Measurements from ENCODE around the gene EFNA4.
A peak's percentile ranks its signal among the peaks of the same experiment; 100 is the strongest.

The EFNA4 gene

GRCh38 chr1:155083865-155084721 is 20.6 kb downstream of the EFNA4 start:
- peak overlapping the region; percentile 86 for H3K4me3 ChIP-seq (ENCODE audit: low read length)
- TF ChIP-seq CTCF (conservative IDR thresholded peaks at IDR 0.05; ENCODE audit: low read length) = peak; percentile 30
- peak; percentile 26 for DNase-seq (ENCODE audit: low read depth)

GRCh38 chr1:155084722-155085503 is 21.4 kb downstream of the EFNA4 start:
- peak; percentile 89 for DNase-seq (ENCODE audit: low read depth)
- H3K4me3 ChIP-seq (ENCODE audit: low read length) = peak overlapping the region; percentile 86
- peak; percentile 83 for TF ChIP-seq CTCF (conservative IDR thresholded peaks at IDR 0.05; ENCODE audit: low read length)

- no peak for TF ChIP-seq CTCF (conservative IDR thresholded peaks at IDR 0.05; ENCODE audit: low read length)
- peak overlapping the region; percentile 86 for H3K4me3 ChIP-seq (ENCODE audit: low read length)
- no peak for DNase-seq (ENCODE audit: low read depth)
Observed at GRCh38 chr1:155085504-155086127, 22.1 kb downstream of the EFNA4 start.

- no peak overlapping the region for H3K4me3 ChIP-seq (ENCODE audit: low read length)
- DNase-seq (ENCODE audit: low read depth) = peak; percentile 37
- peak; percentile 77 for TF ChIP-seq CTCF (conservative IDR thresholded peaks at IDR 0.05; ENCODE audit: low read length)
Observed at GRCh38 chr1:155086128-155086741, 22.7 kb downstream of the EFNA4 start.

- H3K4me3 ChIP-seq (ENCODE audit: low read length) = no peak overlapping the region
- TF ChIP-seq CTCF (conservative IDR thresholded peaks at IDR 0.05; ENCODE audit: low read length) = no peak
- no peak for DNase-seq (ENCODE audit: low read depth)
Observed at GRCh38 chr1:155086856-155087535, 23.5 kb downstream of the EFNA4 start.
